Kidney (tissue), 14 donors: ENCODE measurements around the gene ZNF362. TPM values are rescaled to one million over a fixed set of nuclear protein-coding genes. Genes with fewer than 3 reads are reported as not detected.
A peak's percentile ranks its signal among the peaks of the same experiment; 100 is the strongest.

Source experiments
- DNase-seq, 5 donors: peaks; one replicate each; pipeline ENCODE4 v3.0.0-alpha.2; 2013 to 2020
- FAIRE-seq: peaks from 2 replicates; lab custom pipeline; 2012; peaks lifted over from hg19 to GRCh38; lab: Jason Lieb, UNC
- H3K27ac ChIP-seq, 2 donors: one replicate each; pipeline ENCODE4 v1.7.0; 2013; ENCODE audit warnings: low read depth in 2 of 2, low read length in 2 of 2, inconsistent platforms in 1 of 2
- H3K27me3 ChIP-seq: one replicate; pipeline ENCODE4 v1.7.1; 2013; ENCODE audit warnings: low read length, inconsistent platforms; ENCODE audit not compliant: control insufficient read depth, insufficient read depth
- H3K36me3 ChIP-seq, 3 donors: one replicate each; pipeline versions ENCODE4 v1.7.0 to v1.7.1; 2013; ENCODE audit warnings: low read length in 3 of 3, control low read depth in 1 of 3, inconsistent platforms in 1 of 3; ENCODE audit not compliant: insufficient read depth in 3 of 3, control insufficient read depth in 2 of 3
- H3K4me1 ChIP-seq, 3 donors: one replicate each; pipeline versions ENCODE4 v1.7.0 to v1.7.1; 2013; ENCODE audit warnings: low read length in 3 of 3, inconsistent platforms in 1 of 3, low read depth in 1 of 3; ENCODE audit not compliant: control insufficient read depth in 2 of 3, insufficient read depth in 2 of 3
- H3K4me3 ChIP-seq, 3 donors: one replicate each; pipeline versions ENCODE4 v1.7.0 to v1.8.1; 2013; ENCODE audit warnings: low read length in 3 of 3, control low read depth in 1 of 3, inconsistent platforms in 1 of 3
- H3K9ac ChIP-seq, 3 donors: one replicate each; pipeline versions ENCODE4 v1.7.0 to v1.7.1; 2013; ENCODE audit warnings: low read length in 3 of 3, control low read depth in 1 of 3, inconsistent platforms in 1 of 3
- H3K9me3 ChIP-seq, 3 donors: one replicate each; pipeline versions ENCODE4 v1.7.0 to v1.7.1; 2013; ENCODE audit warnings: low read length in 3 of 3, control low read depth in 1 of 3, inconsistent platforms in 1 of 3; ENCODE audit not compliant: control insufficient read depth in 2 of 3, insufficient read depth in 1 of 3
- intact Hi-C: fragments of 100-400 bp; cut with DNase I; formaldehyde crosslinking; loops from one replicate; pipeline ENCODE4 v1.11.1; 2022
- polyA plus RNA-seq: library from polyadenylated mRNA; stranded (reverse); fragments of 350-450 nt; fragmentation: Illumina TruSeq; extraction: RNeasy Lipid Tissue Mini Kit (QIAGEN cat#74804); gene quantifications from one replicate; pipeline ENCODE4 v1.2.3, GENCODE V29; 2014; ENCODE audit warnings: low read depth, low replicate concordance; ENCODE audit not compliant: insufficient read depth
- total RNA-seq: library from RNA; stranded (reverse); fragmentation: NEBNext Ultra II Directional; extraction: Animal tissue kit (Norgen Biotek cat#: 25700); gene quantifications from one replicate; pipeline ENCODE4 v1.2.1, GENCODE V29; 2021
- TF ChIP-seq, protein P1 (sequence below): IDR thresholded peaks from 3 replicates; pipeline ENCODE4 v1.5.1; 2012; ENCODE audit warnings: mild to moderate bottlenecking, moderate library complexity, borderline replicate concordance; ENCODE audit not compliant: insufficient read depth; ENCODE audit errors: extremely low read depth
- donor health status: control.
- donor health status: control.
- donor health status: control.
- donor health status: control.
- donor health status: control.
- donor health status: DM: yes; HTN: yes; CAD: no.
- donor health status: Normal renal cell carcinoma (clear cell type).

ZNF362 gene
- total and polyA plus RNA-seq, 2 donors from 2014 or later, result 17.4 to 36.9 TPM

DNA sequence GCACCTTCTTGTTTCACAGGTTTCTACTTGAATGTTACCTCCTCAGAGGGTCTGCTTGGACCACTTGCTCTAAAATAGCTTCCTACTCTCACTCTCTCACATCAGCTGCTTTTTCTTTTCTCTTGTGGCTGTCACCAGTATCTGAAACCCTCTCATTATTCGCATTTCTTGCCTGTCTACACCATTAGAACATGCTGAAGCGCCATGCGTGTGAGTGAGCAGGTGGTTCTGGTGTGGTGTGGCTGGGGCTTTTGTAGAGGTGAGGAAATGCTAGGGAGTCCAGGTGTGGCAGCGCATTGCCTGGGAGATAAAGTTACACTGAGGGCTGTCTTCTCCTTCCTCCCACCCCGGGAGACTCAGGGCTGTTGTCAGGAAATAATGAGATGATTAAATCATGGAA lies 4.1 kb downstream of the ZNF362 start:
- Histone ChIP-seq H3K36me3 (peaks cover 4 to 5% (median 5%) of the 10 kb centered on the region in 3 donors), H3K27ac (no peak overlapping the region), H3K27me3 (no peaks in the 10 kb centered on the region), H3K9me3 (no peaks in the 10 kb centered on the region), H3K4me1 (peaks cover 9 to 50% (median 38%) of the 10 kb centered on the region in 3 donors), H3K4me3 (no peak overlapping the region), H3K9ac (peak overlapping the region in 1 of 3 donors; percentile 20)
- DNase-seq (peak in 3 of 5 donors; percentile 34 to 45 (median 41)), FAIRE-seq (no peak)
- intact Hi-C loops, result no loop called here
- TF ChIP-seq, protein P1, sequence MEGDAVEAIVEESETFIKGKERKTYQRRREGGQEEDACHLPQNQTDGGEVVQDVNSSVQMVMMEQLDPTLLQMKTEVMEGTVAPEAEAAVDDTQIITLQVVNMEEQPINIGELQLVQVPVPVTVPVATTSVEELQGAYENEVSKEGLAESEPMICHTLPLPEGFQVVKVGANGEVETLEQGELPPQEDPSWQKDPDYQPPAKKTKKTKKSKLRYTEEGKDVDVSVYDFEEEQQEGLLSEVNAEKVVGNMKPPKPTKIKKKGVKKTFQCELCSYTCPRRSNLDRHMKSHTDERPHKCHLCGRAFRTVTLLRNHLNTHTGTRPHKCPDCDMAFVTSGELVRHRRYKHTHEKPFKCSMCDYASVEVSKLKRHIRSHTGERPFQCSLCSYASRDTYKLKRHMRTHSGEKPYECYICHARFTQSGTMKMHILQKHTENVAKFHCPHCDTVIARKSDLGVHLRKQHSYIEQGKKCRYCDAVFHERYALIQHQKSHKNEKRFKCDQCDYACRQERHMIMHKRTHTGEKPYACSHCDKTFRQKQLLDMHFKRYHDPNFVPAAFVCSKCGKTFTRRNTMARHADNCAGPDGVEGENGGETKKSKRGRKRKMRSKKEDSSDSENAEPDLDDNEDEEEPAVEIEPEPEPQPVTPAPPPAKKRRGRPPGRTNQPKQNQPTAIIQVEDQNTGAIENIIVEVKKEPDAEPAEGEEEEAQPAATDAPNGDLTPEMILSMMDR, result no peak

DNA sequence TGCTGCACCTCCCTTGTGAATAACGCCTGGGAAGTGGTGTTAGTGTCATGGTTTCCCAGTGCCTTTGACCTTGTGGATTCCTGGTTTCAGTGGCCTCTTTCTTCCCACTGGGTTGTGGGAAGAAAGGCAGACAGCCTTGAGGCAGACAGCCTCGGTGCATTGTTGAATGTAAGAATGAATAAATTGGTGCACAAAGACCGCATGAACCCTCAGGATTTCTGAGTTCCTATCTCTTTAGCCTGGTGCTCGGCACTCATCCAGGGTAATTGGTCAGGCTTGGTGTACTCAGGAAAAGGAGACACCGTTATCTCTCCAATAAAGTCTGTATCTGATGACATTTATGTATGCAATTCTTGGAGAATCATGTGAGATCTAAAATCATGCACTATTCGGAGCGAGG lies 5.1 kb downstream of the ZNF362 start:
- Histone ChIP-seq H3K4me3 (no peak overlapping the region), H3K9ac (no peak overlapping the region), H3K27ac (no peak overlapping the region), H3K27me3 (no peaks in the 10 kb centered on the region), H3K36me3 (peaks cover 4 to 5% (median 5%) of the 10 kb centered on the region in 3 donors), H3K9me3 (no peaks in the 10 kb centered on the region), H3K4me1 (peaks cover 9 to 49% (median 41%) of the 10 kb centered on the region in 3 donors)
- no peak for FAIRE-seq
- TF ChIP-seq, protein P1, result no peak
- DNase-seq, result no peak
- intact Hi-C loops, result no loop called here

DNA sequence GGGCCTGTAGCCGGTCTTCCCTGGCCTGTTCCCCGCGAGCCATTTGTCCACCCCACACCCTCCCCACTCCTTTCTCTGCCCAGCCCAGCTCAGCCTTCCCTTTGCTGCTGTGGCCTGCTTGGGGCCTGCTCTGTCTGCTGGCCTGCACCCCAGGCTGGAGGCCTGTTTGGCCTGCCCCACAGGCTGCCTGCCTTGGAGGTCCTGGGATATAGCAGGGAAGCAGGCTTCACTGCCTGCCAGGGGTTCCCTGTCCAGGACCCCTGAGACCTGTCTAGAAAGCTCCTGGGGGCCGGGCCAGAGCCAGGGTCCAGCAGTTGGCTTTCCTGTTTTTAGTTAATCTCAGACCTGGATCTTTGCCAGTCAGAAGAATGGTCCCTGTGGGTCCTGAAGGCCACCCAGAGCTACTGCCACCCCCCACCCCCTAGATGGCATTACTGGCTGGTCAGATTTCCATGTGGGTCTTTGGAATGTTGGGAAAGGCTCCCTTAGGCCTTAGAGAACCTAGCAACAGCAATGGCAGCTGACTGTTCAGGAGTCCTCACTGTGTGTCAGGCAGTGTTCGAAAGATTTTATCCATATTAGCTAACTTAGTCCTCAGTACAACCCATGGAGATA lies 7.7 kb downstream of the ZNF362 start:
- FAIRE-seq, result no peak
- no peak overlapping the region for H3K4me3 ChIP-seq
- H3K9ac ChIP-seq, result peak overlapping the region in 1 of 3 donors; percentile 5
- intact Hi-C loops, result no loop called here
- H3K36me3 ChIP-seq, result peaks cover 4 to 5% (median 5%) of the 10 kb centered on the region in 3 donors
- DNase-seq, result no peak
- peaks cover 3 to 38% (median 35%) of the 10 kb centered on the region in 3 donors for H3K4me1 ChIP-seq
- no peaks in the 10 kb centered on the region for H3K9me3 ChIP-seq
- H3K27me3 ChIP-seq, result no peaks in the 10 kb centered on the region
- peak overlapping the region in 1 of 2 donors; percentile 15 for H3K27ac ChIP-seq
- TF ChIP-seq, protein P1, result no peak
